ENCODE results near the gene TEKT2.

DNA sequence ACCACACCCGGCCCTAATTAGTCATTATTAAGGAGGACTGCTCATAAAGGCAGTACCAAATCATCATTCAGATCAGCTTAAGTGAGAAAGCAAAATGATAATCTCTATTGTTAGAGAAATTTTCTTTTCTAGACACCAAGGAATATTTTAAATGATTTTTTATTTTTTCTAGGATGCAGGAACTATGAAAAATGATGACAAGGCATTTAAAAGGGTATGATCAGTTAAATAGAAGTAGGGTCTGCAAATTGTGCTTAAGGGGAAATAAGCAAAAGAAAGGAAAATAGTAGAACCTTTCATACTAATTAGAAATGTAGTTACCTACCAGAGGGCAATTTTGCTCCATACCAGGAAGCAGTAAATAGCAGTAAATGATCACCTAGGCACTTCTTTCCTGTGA lies 21.6 kb upstream of the TEKT2 start:
- TF ChIP-seq HDAC2 (IDR thresholded peaks at IDR 0.05) (no peak), MAFK (IDR thresholded peaks at IDR 0.05; ENCODE audit: partially characterized antibody) (peak; percentile 85), RCOR1 (IDR thresholded peaks at IDR 0.05; ENCODE audit: low read depth, low read length) (no peak), SREBF2 (IDR thresholded peaks at IDR 0.05) (no peak), POLR2A (IDR thresholded peaks at IDR 0.05; ENCODE audit: low read length) (no peak), TP53 (CRISPR knock-in tag; IDR thresholded peaks at IDR 0.05) (no peak), RFX5 (IDR thresholded peaks at IDR 0.05) (no peak), CEBPB (IDR thresholded peaks at IDR 0.05) (no peak), ZNF302 (CRISPR knock-in tag; IDR thresholded peaks at IDR 0.05) (no peak)
- TF ChIP-seq, protein P1, sequence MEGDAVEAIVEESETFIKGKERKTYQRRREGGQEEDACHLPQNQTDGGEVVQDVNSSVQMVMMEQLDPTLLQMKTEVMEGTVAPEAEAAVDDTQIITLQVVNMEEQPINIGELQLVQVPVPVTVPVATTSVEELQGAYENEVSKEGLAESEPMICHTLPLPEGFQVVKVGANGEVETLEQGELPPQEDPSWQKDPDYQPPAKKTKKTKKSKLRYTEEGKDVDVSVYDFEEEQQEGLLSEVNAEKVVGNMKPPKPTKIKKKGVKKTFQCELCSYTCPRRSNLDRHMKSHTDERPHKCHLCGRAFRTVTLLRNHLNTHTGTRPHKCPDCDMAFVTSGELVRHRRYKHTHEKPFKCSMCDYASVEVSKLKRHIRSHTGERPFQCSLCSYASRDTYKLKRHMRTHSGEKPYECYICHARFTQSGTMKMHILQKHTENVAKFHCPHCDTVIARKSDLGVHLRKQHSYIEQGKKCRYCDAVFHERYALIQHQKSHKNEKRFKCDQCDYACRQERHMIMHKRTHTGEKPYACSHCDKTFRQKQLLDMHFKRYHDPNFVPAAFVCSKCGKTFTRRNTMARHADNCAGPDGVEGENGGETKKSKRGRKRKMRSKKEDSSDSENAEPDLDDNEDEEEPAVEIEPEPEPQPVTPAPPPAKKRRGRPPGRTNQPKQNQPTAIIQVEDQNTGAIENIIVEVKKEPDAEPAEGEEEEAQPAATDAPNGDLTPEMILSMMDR (IDR thresholded peaks at IDR 0.05), result no peak
- TF ChIP-seq, protein P2, sequence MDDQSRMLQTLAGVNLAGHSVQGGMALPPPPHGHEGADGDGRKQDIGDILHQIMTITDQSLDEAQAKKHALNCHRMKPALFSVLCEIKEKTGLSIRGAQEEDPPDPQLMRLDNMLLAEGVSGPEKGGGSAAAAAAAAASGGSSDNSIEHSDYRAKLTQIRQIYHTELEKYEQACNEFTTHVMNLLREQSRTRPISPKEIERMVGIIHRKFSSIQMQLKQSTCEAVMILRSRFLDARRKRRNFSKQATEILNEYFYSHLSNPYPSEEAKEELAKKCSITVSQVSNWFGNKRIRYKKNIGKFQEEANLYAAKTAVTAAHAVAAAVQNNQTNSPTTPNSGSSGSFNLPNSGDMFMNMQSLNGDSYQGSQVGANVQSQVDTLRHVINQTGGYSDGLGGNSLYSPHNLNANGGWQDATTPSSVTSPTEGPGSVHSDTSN (IDR thresholded peaks at IDR 0.05), result no peak
- TF ChIP-seq, protein P3, sequence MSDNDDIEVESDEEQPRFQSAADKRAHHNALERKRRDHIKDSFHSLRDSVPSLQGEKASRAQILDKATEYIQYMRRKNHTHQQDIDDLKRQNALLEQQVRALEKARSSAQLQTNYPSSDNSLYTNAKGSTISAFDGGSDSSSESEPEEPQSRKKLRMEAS (IDR thresholded peaks at IDR 0.05), result no peak
